NCI-H2196 treated with DMSO at 0.1 percent for 48 hours (cell line): Measurements from ENCODE around the gene TINAG.
"Not testable (repeated sequence)": the region's sequence is repeated elsewhere in the genome, so short reads cannot be mapped to it uniquely, and the experiment has no call there.

ENCODE experiments used
- DNase-seq: peaks from one replicate; lab custom pipeline; 2025; ENCODE audit not compliant: unreplicated experiment; lab: John Stamatoyannopoulos, UW

Gene TINAG

GRCh38 chr6:54307439-54307910 is 766 bp upstream of the TINAG start:
- no peak for DNase-seq

- DNase-seq: no peak
Observed at GRCh38 chr6:54308986-54309315, 710 bp downstream of the TINAG start.

- DNase-seq: no peak
Observed at GRCh38 chr6:54310377-54311152, 2.3 kb downstream of the TINAG start.

- no peak for DNase-seq
Observed at GRCh38 chr6:54315656-54316055, 7.4 kb downstream of the TINAG start.

- no peak for DNase-seq
Observed at GRCh38 chr6:54320871-54321270, 12.6 kb downstream of the TINAG start.

GRCh38 chr6:54327631-54328030 is 19.4 kb downstream of the TINAG start:
- no peak for DNase-seq

GRCh38 chr6:54331571-54331970 is 23.3 kb downstream of the TINAG start:
- not testable (repeated sequence) for DNase-seq

- DNase-seq: no peak
Observed at GRCh38 chr6:54335871-54336270, 27.6 kb downstream of the TINAG start.

- DNase-seq: no peak
Observed at GRCh38 chr6:54353975-54354374, 45.7 kb downstream of the TINAG start.

- DNase-seq: no peak
Observed at GRCh38 chr6:54354608-54355007, 46.4 kb downstream of the TINAG start.

- DNase-seq: no peak
Observed at GRCh38 chr6:54357141-54357540, 48.9 kb downstream of the TINAG start.

GRCh38 chr6:54361188-54361587 is 52.9 kb downstream of the TINAG start:
- DNase-seq: no peak

- no peak for DNase-seq
Observed at GRCh38 chr6:54361734-54362133, 53.5 kb downstream of the TINAG start.

GRCh38 chr6:54366667-54367327 is 58.6 kb downstream of the TINAG start:
- no peak for DNase-seq

GRCh38 chr6:54377776-54378175 is 69.5 kb downstream of the TINAG start:
- no peak for DNase-seq

GRCh38 chr6:54386295-54386694 is 78.1 kb downstream of the TINAG start:
- DNase-seq: no peak

GRCh38 chr6:54390362-54390761 is 82.1 kb downstream of the TINAG start:
- no peak for DNase-seq

- no peak for DNase-seq
Observed at GRCh38 chr6:54391577-54391976, 83.3 kb downstream of the TINAG start.

GRCh38 chr6:54403096-54403495 is 94.9 kb downstream of the TINAG start:
- DNase-seq: no peak

GRCh38 chr6:54404791-54405190 is 96.5 kb downstream of the TINAG start:
- DNase-seq: no peak

- DNase-seq: no peak
Observed at GRCh38 chr6:54411767-54412166, 103.5 kb downstream of the TINAG start.

GRCh38 chr6:54415517-54415916 is 107.3 kb downstream of the TINAG start:
- no peak for DNase-seq

GRCh38 chr6:54419885-54420284 is 111.6 kb downstream of the TINAG start:
- DNase-seq: no peak
